ENCODE data around the gene KRTAP10-11.
"Not testable (repeated sequence)": the region's sequence is repeated elsewhere in the genome, so short reads cannot be mapped to it uniquely, and the experiment has no call there.

Gene KRTAP10-11

GRCh38 chr21:44626673-44627143 lies 19.5 kb upstream of the KRTAP10-11 start, which contains the start of gene KRTAP10-9:
KRTAP10-9 (plus strand) TSS chr21:44627093; CDS start chr21:44627172, 79 bp downstream.
- TF ChIP-seq, protein P1, sequence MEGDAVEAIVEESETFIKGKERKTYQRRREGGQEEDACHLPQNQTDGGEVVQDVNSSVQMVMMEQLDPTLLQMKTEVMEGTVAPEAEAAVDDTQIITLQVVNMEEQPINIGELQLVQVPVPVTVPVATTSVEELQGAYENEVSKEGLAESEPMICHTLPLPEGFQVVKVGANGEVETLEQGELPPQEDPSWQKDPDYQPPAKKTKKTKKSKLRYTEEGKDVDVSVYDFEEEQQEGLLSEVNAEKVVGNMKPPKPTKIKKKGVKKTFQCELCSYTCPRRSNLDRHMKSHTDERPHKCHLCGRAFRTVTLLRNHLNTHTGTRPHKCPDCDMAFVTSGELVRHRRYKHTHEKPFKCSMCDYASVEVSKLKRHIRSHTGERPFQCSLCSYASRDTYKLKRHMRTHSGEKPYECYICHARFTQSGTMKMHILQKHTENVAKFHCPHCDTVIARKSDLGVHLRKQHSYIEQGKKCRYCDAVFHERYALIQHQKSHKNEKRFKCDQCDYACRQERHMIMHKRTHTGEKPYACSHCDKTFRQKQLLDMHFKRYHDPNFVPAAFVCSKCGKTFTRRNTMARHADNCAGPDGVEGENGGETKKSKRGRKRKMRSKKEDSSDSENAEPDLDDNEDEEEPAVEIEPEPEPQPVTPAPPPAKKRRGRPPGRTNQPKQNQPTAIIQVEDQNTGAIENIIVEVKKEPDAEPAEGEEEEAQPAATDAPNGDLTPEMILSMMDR (IDR thresholded peaks at IDR 0.05) = no peak
- peaks cover 10 to 37% (median 17%) of the 10 kb centered on the region in 3 donors for H3K9me3 ChIP-seq
- H3K4me3 ChIP-seq = no peak within 1 kb of the TSS
- H3K36me3 ChIP-seq = no peaks in the 10 kb centered on the region
- DNase-seq = no peak
- no peak within 1 kb of the TSS for H3K27ac ChIP-seq
- no peaks in the 10 kb centered on the region for H3K4me1 ChIP-seq
- peaks cover 0 to 27% of the 10 kb centered on the region in 2 donors for H3K27me3 ChIP-seq
- intact Hi-C loops (cut with DNase I; ENCODE audit: low total_unique reads) = no loop called here

- H3K36me3 ChIP-seq; DNase-seq; H3K27ac ChIP-seq; intact Hi-C loops (cut with DNase I; ENCODE audit: low total_unique reads); H3K4me1 ChIP-seq; H3K4me3 ChIP-seq: not testable (repeated sequence)
- peaks cover 10 to 41% (median 23%) of the 10 kb centered on the region in 3 donors for H3K9me3 ChIP-seq
- H3K27me3 ChIP-seq = peaks cover 0 to 27% of the 10 kb centered on the region in 2 donors
Observed at GRCh38 chr21:44627181-44627822, 18.9 kb upstream of the KRTAP10-11 start.

GRCh38 chr21:44627831-44628233 lies 18.4 kb upstream of the KRTAP10-11 start:
- DNase-seq; H3K27ac ChIP-seq; intact Hi-C loops (cut with DNase I; ENCODE audit: low total_unique reads); H3K36me3 ChIP-seq; H3K4me3 ChIP-seq; H3K4me1 ChIP-seq: not testable (repeated sequence)
- peaks cover 0 to 27% of the 10 kb centered on the region in 2 donors for H3K27me3 ChIP-seq
- H3K9me3 ChIP-seq = peaks cover 9 to 37% (median 28%) of the 10 kb centered on the region in 3 donors

DNA sequence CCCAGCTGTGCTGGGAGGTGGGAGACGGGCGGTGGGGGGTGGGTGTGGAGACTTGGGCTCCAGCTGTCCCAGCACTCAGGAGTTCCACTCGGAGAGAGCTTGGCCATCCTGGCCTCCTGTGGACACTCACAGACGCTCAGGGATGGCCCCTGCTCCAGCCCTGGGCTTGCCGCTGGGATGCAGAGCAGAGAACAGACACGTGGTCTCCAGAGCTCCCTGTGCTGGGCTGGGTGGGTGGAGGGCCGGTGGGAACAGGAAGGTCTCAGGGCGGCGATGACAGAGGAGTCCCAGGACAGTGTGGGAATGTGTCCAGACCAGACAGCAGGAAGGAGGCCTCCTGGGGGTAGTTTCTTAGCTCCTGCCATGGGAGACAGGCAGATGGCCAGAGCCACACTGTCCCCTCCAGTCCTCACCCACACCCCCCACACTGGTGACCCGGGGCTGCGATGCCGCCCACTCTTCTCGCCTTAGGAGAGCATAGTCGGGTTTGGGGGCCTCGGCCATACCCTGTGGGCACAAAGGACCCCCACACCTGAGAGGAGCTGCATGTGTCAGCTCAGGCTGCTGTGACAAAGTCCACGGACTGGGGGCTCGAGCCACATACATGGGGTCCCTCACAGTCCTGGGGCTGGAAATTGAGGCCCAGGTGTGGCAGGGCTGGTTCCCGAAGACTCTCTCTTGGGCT lies 17.4 kb upstream of the KRTAP10-11 start:
- peaks cover 0 to 27% of the 10 kb centered on the region in 2 donors for H3K27me3 ChIP-seq
- intact Hi-C loops (cut with DNase I; ENCODE audit: low total_unique reads) = no loop called here
- no peaks in the 10 kb centered on the region for H3K4me1 ChIP-seq
- DNase-seq = no peak
- no peak overlapping the region for H3K27ac ChIP-seq
- H3K9me3 ChIP-seq = peaks cover 7 to 36% (median 30%) of the 10 kb centered on the region in 3 donors
- H3K4me3 ChIP-seq = no peak overlapping the region
- no peaks in the 10 kb centered on the region for H3K36me3 ChIP-seq
- TF ChIP-seq, protein P1 (IDR thresholded peaks at IDR 0.05) = no peak

DNA sequence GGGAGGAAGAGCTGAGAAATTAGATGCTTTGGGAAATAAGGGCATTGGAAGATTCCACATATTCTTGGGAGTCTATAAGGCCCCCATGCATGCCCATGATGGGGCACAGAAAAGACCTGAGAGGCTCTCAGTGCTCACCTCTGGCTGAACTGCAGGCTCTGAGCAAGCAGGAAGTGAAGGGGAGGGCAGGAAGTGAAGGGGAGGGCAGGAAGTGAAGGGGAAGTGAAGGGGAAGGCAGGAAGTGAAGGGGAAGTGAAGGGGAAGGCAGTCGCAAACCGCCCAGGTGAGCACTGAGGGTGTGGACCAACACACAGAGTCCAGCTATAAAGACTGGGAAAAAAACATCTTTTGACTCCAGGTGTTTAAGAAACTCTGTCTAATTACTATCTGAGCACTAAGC lies 15.8 kb upstream of the KRTAP10-11 start:
- Histone ChIP-seq H3K27ac (no peak overlapping the region), H3K4me3 (no peak overlapping the region), H3K4me1 (no peaks in the 10 kb centered on the region), H3K36me3 (no peaks in the 10 kb centered on the region), H3K9me3 (peaks cover 7 to 30% (median 27%) of the 10 kb centered on the region in 3 donors), H3K27me3 (peaks cover 0 to 27% of the 10 kb centered on the region in 2 donors)
- intact Hi-C loops (cut with DNase I; ENCODE audit: low total_unique reads) = no loop called here
- DNase-seq = no peak
- TF ChIP-seq, protein P1 (IDR thresholded peaks at IDR 0.05) = no peak

- no peaks in the 10 kb centered on the region for H3K36me3 ChIP-seq
- intact Hi-C loops (cut with DNase I; ENCODE audit: low total_unique reads) = no loop called here
- peaks cover 7 to 30% (median 27%) of the 10 kb centered on the region in 3 donors for H3K9me3 ChIP-seq
- no peak overlapping the region for H3K27ac ChIP-seq
- TF ChIP-seq, protein P1 (IDR thresholded peaks at IDR 0.05) = no peak
- no peak overlapping the region for H3K4me3 ChIP-seq
- peaks cover 0 to 19% of the 10 kb centered on the region in 2 donors for H3K27me3 ChIP-seq
- no peaks in the 10 kb centered on the region for H3K4me1 ChIP-seq
- no peak for DNase-seq
Observed at GRCh38 chr21:44632067-44632466, 14.1 kb upstream of the KRTAP10-11 start.

Measured in tibial artery (tissue), 4 donors.